HepG2 (cell line): ENCODE measurements around the gene GNB4. TPM values are rescaled to one million over a fixed set of nuclear protein-coding genes. Genes with fewer than 3 reads are reported as not detected.
A peak's percentile ranks its signal among the peaks of the same experiment; 100 is the strongest.

ENCODE experiments used
- ATAC-seq: fragments of 200-7000 bp; cut with Tn5 transposase; 3 replicates; pipeline ENCODE4 v1.9.1; 2020; ENCODE audit warnings: mild to moderate bottlenecking, moderate library complexity
- BruUV-seq: library from RNA; stranded (reverse); fragments of 400-500 nt; replicated peaks from 2 replicates; lab custom pipeline; 2021; lab: Mats Ljungman, UMichigan
- CTCF ChIA-PET: fragments of 300-600 bp; formaldehyde crosslinking; extraction: SDS; loops from one replicate; lab custom pipeline; 2021; ENCODE audit warnings: low total read pairs, inconsistent platforms, low intra/inter-chr PET ratio; lab: Yijun Ruan, JAX
- POLR2A ChIA-PET: fragments of 350-600 bp; sonication (Branson Sonifier 250); formaldehyde crosslinking; loops from one replicate; lab custom pipeline; 2020; ENCODE audit warnings: antibody characterized with exemption, inconsistent platforms; lab: Yijun Ruan, JAX
- DNase-seq: peaks from one replicate; pipeline ENCODE4 v3.0.0-alpha.2; 2015; ENCODE audit warnings: low spot score
- FAIRE-seq: peaks from 3 replicates; lab custom pipeline; 2011; peaks lifted over from hg19 to GRCh38; lab: Jason Lieb, UNC
- H2AFZ ChIP-seq: one replicate; pipeline ENCODE4 v1.6.1; 2011; ENCODE audit warnings: low read length, inconsistent platforms
- H3K27ac ChIP-seq: fragments of 300-600 bp; 3 replicates; pipeline ENCODE4 v1.8.0; 2011; ENCODE audit warnings: mixed run types, mild to moderate bottlenecking, mixed read lengths, low read length, inconsistent platforms; ENCODE audit not compliant: insufficient read depth; ENCODE audit errors: extremely low read length
- H3K27me3 ChIP-seq, 2 experiments: fragments of 200-600 bp in 1 of 2; 2 replicates in 1 of 2; 3 replicates in 1 of 2; pipeline versions ENCODE4 v1.6.0 to v1.8.0; 2011; ENCODE audit warnings: low read length in 2 of 2, mild to moderate bottlenecking in 2 of 2, moderate library complexity in 2 of 2, inconsistent platforms in 1 of 2; ENCODE audit not compliant: insufficient read depth in 2 of 2, control insufficient read depth in 1 of 2
- H3K36me3 ChIP-seq, 2 experiments: fragments of 200-600 bp in 1 of 2; replicated peaks in 1 of 2; 2 replicates in 1 of 2; 3 replicates in 1 of 2; pipeline versions ENCODE4 v1.5.1 to v1.8.0; 2011; ENCODE audit warnings: low read length in 2 of 2, inconsistent platforms in 1 of 2; ENCODE audit not compliant: insufficient read depth in 2 of 2, control insufficient read depth in 1 of 2
- H3K4me1 ChIP-seq: 2 replicates; pipeline ENCODE4 v1.5.1; 2012; ENCODE audit warnings: low read length, inconsistent platforms; ENCODE audit not compliant: insufficient read depth
- H3K4me2 ChIP-seq: 2 replicates; pipeline ENCODE4 v1.6.0; 2011; ENCODE audit warnings: low read depth, low read length, inconsistent platforms
- H3K4me3 ChIP-seq, 3 experiments: fragments of 200-600 bp in 1 of 3; sonication (generic), shearing (Covaris generic) in 1 of 3; replicated peaks in 1 of 3; 2 replicates each; pipeline ENCODE4 v1.5.1; 2011 to 2016; ENCODE audit warnings: low read length in 3 of 3, inconsistent platforms in 2 of 3, low read depth in 2 of 3, mild to moderate bottlenecking in 2 of 3, control low read depth in 1 of 3, mixed read lengths in 1 of 3; ENCODE audit not compliant: insufficient read depth in 1 of 3
- H3K79me2 ChIP-seq: one replicate; pipeline ENCODE4 v1.6.1; 2011; ENCODE audit warnings: low read length, inconsistent platforms; ENCODE audit not compliant: insufficient read depth
- H3K9ac ChIP-seq: 2 replicates; pipeline ENCODE4 v1.6.0; 2011; ENCODE audit warnings: mild to moderate bottlenecking, low read depth, low read length, inconsistent platforms; ENCODE audit not compliant: insufficient read depth
- H3K9me3 ChIP-seq: 2 replicates; pipeline ENCODE4 v1.5.1; 2012; ENCODE audit warnings: mild to moderate bottlenecking, low read length
- H4K20me1 ChIP-seq: 2 replicates; pipeline ENCODE4 v1.6.0; 2011; ENCODE audit warnings: inconsistent platforms, mild to moderate bottlenecking, low read length, moderate library complexity; ENCODE audit not compliant: insufficient read depth
- EP300 ChIP-seq, 3 experiments: sonication (generic) in 1 of 3; formaldehyde crosslinking in 1 of 3; IDR thresholded peaks; 2 replicates each; pipeline versions ENCODE4 v1.5.1 to v1.6.1; 2011 to 2020; ENCODE audit warnings: low read depth in 2 of 3, low read length in 2 of 3, borderline replicate concordance in 1 of 3, improper control_type of control experiment in 1 of 3, mild to moderate bottlenecking in 1 of 3, missing genetic modification reagents in 1 of 3, moderate library complexity in 1 of 3
- GFI1 ChIP-seq: sonication (generic); formaldehyde crosslinking; IDR thresholded peaks from 2 replicates; pipeline ENCODE4 v1.5.0; 2020; ENCODE audit warnings: missing genetic modification reagents, mild to moderate bottlenecking, borderline replicate concordance
- ZBTB46 ChIP-seq: sonication (generic); formaldehyde crosslinking; IDR thresholded peaks from 2 replicates; pipeline ENCODE4 v1.4.0; 2020; ENCODE audit warnings: mild to moderate bottlenecking, missing genetic modification reagents, borderline replicate concordance
- ZFYVE20 ChIP-seq: sonication (generic); formaldehyde crosslinking; IDR thresholded peaks from 2 replicates; pipeline ENCODE4 v1.8.0; 2023; ENCODE audit warnings: low read depth, mild to moderate bottlenecking, moderate library complexity, missing genetic modification reagents, borderline replicate concordance
- ZIK1 ChIP-seq: sonication (generic); formaldehyde crosslinking; IDR thresholded peaks from 2 replicates; pipeline ENCODE4 v1.5.0; 2020; ENCODE audit warnings: mild to moderate bottlenecking, low read depth, missing genetic modification reagents, borderline replicate concordance
- ZNF280D ChIP-seq: sonication (generic); formaldehyde crosslinking; IDR thresholded peaks from 2 replicates; pipeline ENCODE4 v1.5.1; 2020; ENCODE audit warnings: mild to moderate bottlenecking, missing genetic modification reagents
- WGBS: methylation state at CpG from one replicate; pipeline ENCODE4 v1.1.6; 2017; ENCODE audit warnings: low lambda C conversion rate; 5-methylcytosine and 5-hydroxymethylcytosine counted together
- in situ Hi-C: cut with HindIII; loops from 2 replicates; pipeline ENCODE4 v1.10.0; 2017; ENCODE audit warnings: low pct_unique_long_range_greater_than_20kb; ENCODE audit not compliant: extremely low pct_ligation_motif_present
- intact Hi-C: fragments of 100-400 bp; cut with micrococcal nuclease; formaldehyde crosslinking; loops from one replicate; pipeline ENCODE4 v1.10.0; 2022; ENCODE audit not compliant: unreplicated experiment
- polyA plus RNA-seq, 8 experiments: library from polyadenylated mRNA; depleted of rRNA in 3 of 8; stranded (reverse) in 7 of 8; unstranded in 1 of 8; fragments of >200 nt; fragmentation: Illumina TruSeq in 4 of 8; extraction: Trizol in 4 of 8; gene quantifications; 2 replicates each; pipeline versions ENCODE4 v1.2.1 to v1.2.3, GENCODE V29; 2011 to 2016; ENCODE audit warnings: low read depth in 4 of 8, missing spikeins in 1 of 8, mixed read lengths in 1 of 8; ENCODE audit not compliant: insufficient read depth in 1 of 8
- total RNA-seq, 5 experiments: library from RNA; depleted of rRNA; stranded (reverse); fragments of >200 nt; fragmentation: Illumina TruSeq; extraction: Trizol; gene quantifications; 2 replicates each; pipeline ENCODE4 v1.2.3, GENCODE V29; 2016; ENCODE audit warnings: low read depth in 1 of 5

GNB4 gene
- total and polyA plus RNA-seq, 2 of the 13 experiments (the other 11 are each of a cell fraction or from before 2014, with no cell fraction given): 0.07 to 0.13 TPM

- Histone ChIP-seq H3K27me3 (no peaks in the 10 kb centered on the region; a peak in 1 of 5 replicates), H3K4me2 (peak overlapping the region; percentile 97), H3K9ac (peak overlapping the region; percentile 80), H4K20me1 (no peaks in the 10 kb centered on the region), H3K4me3 (peak overlapping the region; percentile 75 to 97 (median 92)), H3K27ac (peak overlapping the region; percentile 83), H2AFZ (no peak overlapping the region), H3K79me2 (peaks cover 15% of the 10 kb centered on the region), H3K36me3 (peaks cover 1 to 11% of the 10 kb centered on the region in 2 experiments; a peak in 3 of 5 replicates), H3K4me1 (peaks cover 14% of the 10 kb centered on the region; the same call in 1 of the 2 replicates), H3K9me3 (no peaks in the 10 kb centered on the region)
- DNase-seq (peak; percentile 7), ATAC-seq (peak; percentile 16; the same call in 1 of the 3 replicates), FAIRE-seq (peak; percentile 50)
- TF ChIP-seq GFI1: no peak
- no peak for TF ChIP-seq ZBTB46 (CRISPR knock-in tag)
- no peak for TF ChIP-seq EP300 (IDR thresholded peaks at IDR 0.05; ENCODE audit: low read depth in 2 of 2, low read length in 2 of 2)
- no peak for TF ChIP-seq EP300 (CRISPR knock-in tag; IDR thresholded peaks at IDR 0.05; ENCODE audit: borderline replicate concordance)
- no peak for TF ChIP-seq ZIK1 (CRISPR knock-in tag)
- no peak for TF ChIP-seq ZNF280D
- no peak for TF ChIP-seq ZFYVE20 (CRISPR knock-in tag)
- intact Hi-C loops: no loop called here
- POLR2A ChIA-PET: interaction anchor here (1.5 kb wide), 1 partner anchor 18 kb away, joined by 3 read pairs; no protein-coding TSS in a partner anchor
- 23% methylated on average over 5 of the region's 5 CpGs for WGBS
- in situ Hi-C loops: no loop called here
- TSS peak; percentile 79 for BruUV-seq
- CTCF ChIA-PET: no interaction called here
Observed at GRCh38 chr3:179348325-179349013, 102.8 kb downstream of the GNB4 start.
